Esophagus (tissue), 2 donors: ENCODE data around the gene SLCO3A1. TPM values are rescaled to one million over a fixed set of nuclear protein-coding genes. Genes with fewer than 3 reads are reported as not detected.

Experiments used
- H3K27ac ChIP-seq, 2 donors: one replicate each; pipeline ENCODE4 v1.5.1; 2013; ENCODE audit warnings: low read depth in 2 of 2, mild to moderate bottlenecking in 2 of 2, inconsistent platforms in 1 of 2, low read length in 1 of 2, moderate library complexity in 1 of 2
- H3K27me3 ChIP-seq, 2 donors: one replicate each; pipeline ENCODE4 v1.6.1; 2013; ENCODE audit warnings: low read length in 2 of 2, control low read depth in 1 of 2, mild to moderate bottlenecking in 1 of 2; ENCODE audit not compliant: insufficient read depth in 2 of 2, control insufficient read depth in 1 of 2
- H3K36me3 ChIP-seq, 2 donors: one replicate each; pipeline ENCODE4 v1.6.1; 2013; ENCODE audit warnings: low read length in 1 of 2; ENCODE audit not compliant: control insufficient read depth in 2 of 2, insufficient read depth in 2 of 2
- H3K4me1 ChIP-seq, 2 donors: one replicate each; pipeline ENCODE4 v1.6.1; 2013; ENCODE audit warnings: low read length in 1 of 2; ENCODE audit not compliant: control insufficient read depth in 2 of 2, insufficient read depth in 2 of 2
- H3K4me3 ChIP-seq, 2 donors: one replicate each; pipeline ENCODE4 v1.5.1; 2013; ENCODE audit warnings: low read length in 2 of 2, mild to moderate bottlenecking in 2 of 2, low read depth in 1 of 2, moderate library complexity in 1 of 2
- H3K9me3 ChIP-seq, 2 donors: one replicate each; pipeline ENCODE4 v1.6.1; 2013; ENCODE audit warnings: mild to moderate bottlenecking in 2 of 2, low read depth in 1 of 2, low read length in 1 of 2, moderate library complexity in 1 of 2; ENCODE audit not compliant: control insufficient read depth in 2 of 2, insufficient read depth in 1 of 2
- WGBS, 2 donors: extraction: QIAGEN DNeasy Blood & Tissue Kit; methylation state at CpG; one replicate each; pipeline ENCODE4 v1.1.7; 2013; 5-methylcytosine and 5-hydroxymethylcytosine counted together
- polyA plus RNA-seq, 2 donors: library from polyadenylated mRNA; stranded (reverse); fragments of 200-250 nt; gene quantifications; one replicate each; pipeline ENCODE4 v1.2.3, GENCODE V29; 2013
- donor health status: healthy with polysubstance abuse.
- donor health status: Bipolar disorder and iron deficiency.

SLCO3A1 gene
- polyA plus RNA-seq, 2 donors: 18.2 to 18.5 TPM

- H3K27me3 ChIP-seq: no peaks in the 10 kb centered on the region
- 45 to 66% methylated on average over 9 of the region's 9 CpGs for WGBS, 2 donors
- no peak overlapping the region for H3K27ac ChIP-seq
- H3K4me3 ChIP-seq: no peak overlapping the region
- no peaks in the 10 kb centered on the region for H3K36me3 ChIP-seq
- H3K4me1 ChIP-seq: peaks cover 3 to 18% of the 10 kb centered on the region in 2 donors
- no peaks in the 10 kb centered on the region for H3K9me3 ChIP-seq
Measured at GRCh38 chr15:91973481-91973880, 120.0 kb downstream of the SLCO3A1 start.

- no peak overlapping the region for H3K4me3 ChIP-seq
- H3K27me3 ChIP-seq: no peaks in the 10 kb centered on the region
- no peaks in the 10 kb centered on the region for H3K36me3 ChIP-seq
- H3K9me3 ChIP-seq: no peaks in the 10 kb centered on the region
- peaks cover 3 to 15% of the 10 kb centered on the region in 2 donors for H3K4me1 ChIP-seq
- peak overlapping the region; percentile 66 to 73 for H3K27ac ChIP-seq
- WGBS, 2 donors: 42 to 74% methylated on average over 6 of the region's 6 CpGs
Measured at GRCh38 chr15:91974321-91974720, 120.8 kb downstream of the SLCO3A1 start.

GRCh38 chr15:91975241-91975978, 121.9 kb downstream of the SLCO3A1 start:
- H3K4me3 ChIP-seq: no peak overlapping the region
- H3K4me1 ChIP-seq: peaks cover 3 to 15% of the 10 kb centered on the region in 2 donors
- no peaks in the 10 kb centered on the region for H3K9me3 ChIP-seq
- no peaks in the 10 kb centered on the region for H3K27me3 ChIP-seq
- H3K36me3 ChIP-seq: no peaks in the 10 kb centered on the region
- peak overlapping the region in 1 of 2 donors; percentile 63 for H3K27ac ChIP-seq
- WGBS, 2 donors: 62 to 73% methylated on average over 7 of the region's 7 CpGs

- no peak overlapping the region for H3K4me3 ChIP-seq
- H3K27ac ChIP-seq: no peak overlapping the region
- H3K9me3 ChIP-seq: no peaks in the 10 kb centered on the region
- H3K27me3 ChIP-seq: no peaks in the 10 kb centered on the region
- H3K36me3 ChIP-seq: no peaks in the 10 kb centered on the region
- 89% methylated on average over 2 of the region's 2 CpGs for WGBS, 2 donors
- peaks cover 3 to 20% of the 10 kb centered on the region in 2 donors for H3K4me1 ChIP-seq
Measured at GRCh38 chr15:91976966-91977365, 123.5 kb downstream of the SLCO3A1 start.

- Histone ChIP-seq H3K36me3 (no peaks in the 10 kb centered on the region), H3K4me1 (peaks cover 0 to 6% of the 10 kb centered on the region in 2 donors), H3K9me3 (no peaks in the 10 kb centered on the region), H3K4me3 (no peak overlapping the region), H3K27me3 (no peaks in the 10 kb centered on the region), H3K27ac (no peak overlapping the region)
- WGBS, 2 donors: 87 to 88% methylated on average over 9 of the region's 9 CpGs
Measured at GRCh38 chr15:91980502-91981267, 127.2 kb downstream of the SLCO3A1 start.

- no peak overlapping the region for H3K4me3 ChIP-seq
- 82 to 85% methylated on average over 10 of the region's 10 CpGs for WGBS, 2 donors
- H3K27ac ChIP-seq: no peak overlapping the region
- peaks cover 0 to 5% of the 10 kb centered on the region in 2 donors for H3K4me1 ChIP-seq
- H3K36me3 ChIP-seq: no peaks in the 10 kb centered on the region
- no peaks in the 10 kb centered on the region for H3K9me3 ChIP-seq
- H3K27me3 ChIP-seq: no peaks in the 10 kb centered on the region
Measured at GRCh38 chr15:91981821-91982800, 128.6 kb downstream of the SLCO3A1 start.

- H3K9me3 ChIP-seq: no peaks in the 10 kb centered on the region
- H3K27me3 ChIP-seq: no peaks in the 10 kb centered on the region
- no peak overlapping the region for H3K27ac ChIP-seq
- no peaks in the 10 kb centered on the region for H3K36me3 ChIP-seq
- 71 to 85% methylated on average over 7 of the region's 7 CpGs for WGBS, 2 donors
- peaks cover 0 to 5% of the 10 kb centered on the region in 2 donors for H3K4me1 ChIP-seq
- H3K4me3 ChIP-seq: no peak overlapping the region
Measured at GRCh38 chr15:91983729-91984340, 130.3 kb downstream of the SLCO3A1 start.

- Histone ChIP-seq H3K36me3 (no peaks in the 10 kb centered on the region), H3K27me3 (no peaks in the 10 kb centered on the region), H3K9me3 (no peaks in the 10 kb centered on the region), H3K27ac (no peak overlapping the region), H3K4me3 (no peak overlapping the region), H3K4me1 (peaks cover 2 to 7% of the 10 kb centered on the region in 2 donors)
- 84 to 91% methylated on average over 7 of the region's 7 CpGs for WGBS, 2 donors
Measured at GRCh38 chr15:91985297-91985696, 131.8 kb downstream of the SLCO3A1 start.

DNA sequence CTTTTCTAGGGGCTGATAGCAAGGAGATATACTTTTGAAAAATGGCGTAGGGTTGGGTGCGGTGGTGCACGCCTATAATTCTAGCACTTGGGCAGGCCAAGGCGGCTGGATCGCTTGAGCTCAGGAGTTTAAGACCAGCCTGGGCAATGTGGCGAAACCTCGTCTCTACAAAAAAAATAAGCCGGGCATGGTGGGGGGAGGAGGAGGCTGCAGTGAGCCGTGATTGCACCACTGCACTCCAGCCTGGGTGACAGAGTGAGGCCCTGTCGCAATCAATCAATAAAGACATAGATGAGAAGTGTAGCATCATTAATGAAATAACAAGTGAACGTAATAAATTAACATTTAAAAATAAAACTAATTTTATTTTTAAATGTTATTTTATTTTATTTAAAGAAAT, 134.6 kb downstream of the SLCO3A1 start:
- Histone ChIP-seq H3K9me3 (no peaks in the 10 kb centered on the region), H3K4me1 (peaks cover 2 to 3% of the 10 kb centered on the region in 2 donors), H3K27me3 (no peaks in the 10 kb centered on the region), H3K27ac (no peak overlapping the region), H3K36me3 (no peaks in the 10 kb centered on the region), H3K4me3 (no peak overlapping the region)
- 93 to 94% methylated on average over 11 of the region's 11 CpGs for WGBS, 2 donors
